HepG2 (cell line): ENCODE data around the gene RHD. TPM values are rescaled to one million over a fixed set of nuclear protein-coding genes. Genes with fewer than 3 reads are reported as not detected.

Experiments used
- ATAC-seq: fragments of 200-7000 bp; cut with Tn5 transposase; 3 replicates; pipeline ENCODE4 v1.9.1; 2020; ENCODE audit warnings: mild to moderate bottlenecking, moderate library complexity
- BruUV-seq: library from RNA; stranded (reverse); fragments of 400-500 nt; replicated peaks from 2 replicates; lab custom pipeline; 2021; lab: Mats Ljungman, UMichigan
- CTCF ChIA-PET: fragments of 300-600 bp; formaldehyde crosslinking; extraction: SDS; loops from one replicate; lab custom pipeline; 2021; ENCODE audit warnings: low total read pairs, inconsistent platforms, low intra/inter-chr PET ratio; lab: Yijun Ruan, JAX
- POLR2A ChIA-PET: fragments of 350-600 bp; sonication (Branson Sonifier 250); formaldehyde crosslinking; loops from one replicate; lab custom pipeline; 2020; ENCODE audit warnings: antibody characterized with exemption, inconsistent platforms; lab: Yijun Ruan, JAX
- DNase-seq: peaks from one replicate; pipeline ENCODE4 v3.0.0-alpha.2; 2015; ENCODE audit warnings: low spot score
- FAIRE-seq: peaks from 3 replicates; lab custom pipeline; 2011; peaks lifted over from hg19 to GRCh38; lab: Jason Lieb, UNC
- H2AFZ ChIP-seq: one replicate; pipeline ENCODE4 v1.6.1; 2011; ENCODE audit warnings: low read length, inconsistent platforms
- H3K27ac ChIP-seq: fragments of 300-600 bp; 3 replicates; pipeline ENCODE4 v1.8.0; 2011; ENCODE audit warnings: mixed run types, mild to moderate bottlenecking, mixed read lengths, low read length, inconsistent platforms; ENCODE audit not compliant: insufficient read depth; ENCODE audit errors: extremely low read length
- H3K27me3 ChIP-seq, 2 experiments: fragments of 200-600 bp in 1 of 2; 2 replicates in 1 of 2; 3 replicates in 1 of 2; pipeline versions ENCODE4 v1.6.0 to v1.8.0; 2011; ENCODE audit warnings: low read length in 2 of 2, mild to moderate bottlenecking in 2 of 2, moderate library complexity in 2 of 2, inconsistent platforms in 1 of 2; ENCODE audit not compliant: insufficient read depth in 2 of 2, control insufficient read depth in 1 of 2
- H3K36me3 ChIP-seq, 2 experiments: fragments of 200-600 bp in 1 of 2; replicated peaks in 1 of 2; 2 replicates in 1 of 2; 3 replicates in 1 of 2; pipeline versions ENCODE4 v1.5.1 to v1.8.0; 2011; ENCODE audit warnings: low read length in 2 of 2, inconsistent platforms in 1 of 2; ENCODE audit not compliant: insufficient read depth in 2 of 2, control insufficient read depth in 1 of 2
- H3K4me1 ChIP-seq: 2 replicates; pipeline ENCODE4 v1.5.1; 2012; ENCODE audit warnings: low read length, inconsistent platforms; ENCODE audit not compliant: insufficient read depth
- H3K4me2 ChIP-seq: 2 replicates; pipeline ENCODE4 v1.6.0; 2011; ENCODE audit warnings: low read depth, low read length, inconsistent platforms
- H3K4me3 ChIP-seq, 3 experiments: fragments of 200-600 bp in 1 of 3; sonication (generic), shearing (Covaris generic) in 1 of 3; replicated peaks in 1 of 3; 2 replicates each; pipeline ENCODE4 v1.5.1; 2011 to 2016; ENCODE audit warnings: low read length in 3 of 3, inconsistent platforms in 2 of 3, low read depth in 2 of 3, mild to moderate bottlenecking in 2 of 3, control low read depth in 1 of 3, mixed read lengths in 1 of 3; ENCODE audit not compliant: insufficient read depth in 1 of 3
- H3K79me2 ChIP-seq: one replicate; pipeline ENCODE4 v1.6.1; 2011; ENCODE audit warnings: low read length, inconsistent platforms; ENCODE audit not compliant: insufficient read depth
- H3K9ac ChIP-seq: 2 replicates; pipeline ENCODE4 v1.6.0; 2011; ENCODE audit warnings: mild to moderate bottlenecking, low read depth, low read length, inconsistent platforms; ENCODE audit not compliant: insufficient read depth
- H3K9me3 ChIP-seq: 2 replicates; pipeline ENCODE4 v1.5.1; 2012; ENCODE audit warnings: mild to moderate bottlenecking, low read length
- H4K20me1 ChIP-seq: 2 replicates; pipeline ENCODE4 v1.6.0; 2011; ENCODE audit warnings: inconsistent platforms, mild to moderate bottlenecking, low read length, moderate library complexity; ENCODE audit not compliant: insufficient read depth
- ATF1 ChIP-seq: IDR thresholded peaks from 2 replicates; pipeline ENCODE4 v1.6.1; 2016; ENCODE audit warnings: mild to moderate bottlenecking, control low read depth
- CBX2 ChIP-seq, 2 experiments: fragments of 200-600 bp in 1 of 2; sonication (generic); formaldehyde crosslinking in 1 of 2; IDR thresholded peaks; 2 replicates each; pipeline versions ENCODE4 v1.7.0 to v1.8.1; 2018 to 2022; ENCODE audit warnings: low read depth in 2 of 2, low read length in 1 of 2, mild to moderate bottlenecking in 1 of 2, missing genetic modification reagents in 1 of 2
- CEBPG ChIP-seq: IDR thresholded peaks from 2 replicates; pipeline ENCODE4 v1.6.1; 2016
- CREM ChIP-seq, 2 experiments: sonication (generic) in 1 of 2; formaldehyde crosslinking in 1 of 2; IDR thresholded peaks; 2 replicates each; pipeline versions ENCODE4 v1.4.0 to v1.6.1; 2016 to 2020; ENCODE audit warnings: antibody characterized with exemption in 1 of 2, mild to moderate bottlenecking in 1 of 2, missing genetic modification reagents in 1 of 2
- GLI4 ChIP-seq: sonication (generic); formaldehyde crosslinking; IDR thresholded peaks from 2 replicates; pipeline ENCODE4 v1.5.1; 2020; ENCODE audit warnings: missing genetic modification reagents, mild to moderate bottlenecking, moderate library complexity, borderline replicate concordance
- GRHL1 ChIP-seq: sonication (generic); formaldehyde crosslinking; conservative IDR thresholded peaks from 2 replicates; pipeline ENCODE4 v1.8.0; 2022; ENCODE audit warnings: missing genetic modification reagents
- NFE2L1 ChIP-seq: sonication (generic); formaldehyde crosslinking; IDR thresholded peaks from 2 replicates; pipeline ENCODE4 v1.4.0; 2020; ENCODE audit warnings: missing genetic modification reagents, mild to moderate bottlenecking, borderline replicate concordance
- TBX2 ChIP-seq: sonication (generic); formaldehyde crosslinking; IDR thresholded peaks from 2 replicates; pipeline ENCODE4 v1.5.0; 2020; ENCODE audit warnings: missing genetic modification reagents, mild to moderate bottlenecking, borderline replicate concordance
- TP53 ChIP-seq: sonication (generic); formaldehyde crosslinking; conservative IDR thresholded peaks from 2 replicates; pipeline ENCODE4 v1.4.0; 2020; ENCODE audit warnings: missing genetic modification reagents
- ZNF30 ChIP-seq: sonication (generic); formaldehyde crosslinking; IDR thresholded peaks from 2 replicates; pipeline ENCODE4 v1.5.0; 2020; ENCODE audit warnings: mild to moderate bottlenecking, missing genetic modification reagents
- WGBS: methylation state at CpG from one replicate; pipeline ENCODE4 v1.1.6; 2017; ENCODE audit warnings: low lambda C conversion rate; 5-methylcytosine and 5-hydroxymethylcytosine counted together
- in situ Hi-C: cut with HindIII; loops from 2 replicates; pipeline ENCODE4 v1.10.0; 2017; ENCODE audit warnings: low pct_unique_long_range_greater_than_20kb; ENCODE audit not compliant: extremely low pct_ligation_motif_present
- intact Hi-C: fragments of 100-400 bp; cut with micrococcal nuclease; formaldehyde crosslinking; loops from one replicate; pipeline ENCODE4 v1.10.0; 2022; ENCODE audit not compliant: unreplicated experiment
- polyA plus RNA-seq, 8 experiments: library from polyadenylated mRNA; depleted of rRNA in 3 of 8; stranded (reverse) in 7 of 8; unstranded in 1 of 8; fragments of >200 nt; fragmentation: Illumina TruSeq in 4 of 8; extraction: Trizol in 4 of 8; gene quantifications; 2 replicates each; pipeline versions ENCODE4 v1.2.1 to v1.2.3, GENCODE V29; 2011 to 2016; ENCODE audit warnings: low read depth in 4 of 8, missing spikeins in 1 of 8, mixed read lengths in 1 of 8; ENCODE audit not compliant: insufficient read depth in 1 of 8
- total RNA-seq, 5 experiments: library from RNA; depleted of rRNA; stranded (reverse); fragments of >200 nt; fragmentation: Illumina TruSeq; extraction: Trizol; gene quantifications; 2 replicates each; pipeline ENCODE4 v1.2.3, GENCODE V29; 2016; ENCODE audit warnings: low read depth in 1 of 5
- TF ChIP-seq, protein P1 (sequence below): sonication (generic); formaldehyde crosslinking; IDR thresholded peaks from 2 replicates; pipeline ENCODE4 v1.4.0; 2020; ENCODE audit warnings: missing genetic modification reagents, mild to moderate bottlenecking, borderline replicate concordance

The RHD gene
- total and polyA plus RNA-seq, 2 of the 13 experiments (the other 11 are each of a cell fraction or from before 2014, with no cell fraction given) = not detected

DNA sequence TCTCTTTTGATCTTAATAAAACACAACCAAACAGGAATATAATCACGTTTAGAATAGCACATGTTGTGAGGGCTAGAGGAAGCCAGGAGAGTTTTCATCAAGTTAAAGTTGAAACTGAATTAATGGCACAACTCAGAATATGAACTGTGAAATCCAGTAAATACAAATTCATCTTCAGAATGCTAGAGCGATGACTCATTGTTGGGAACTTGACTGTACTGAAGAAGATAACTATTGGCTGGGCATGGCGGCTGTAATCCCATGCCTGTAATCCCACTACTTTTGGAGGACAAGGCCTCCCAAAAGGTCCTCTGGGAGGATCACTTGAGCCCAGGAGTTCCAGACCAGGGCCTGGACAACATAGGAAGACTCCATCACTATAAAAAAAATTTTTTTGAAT, 48.8 kb upstream of the RHD start:
- no peak for ATAC-seq
- Histone ChIP-seq H3K36me3 (peaks cover 14 to 46% of the 10 kb centered on the region in 2 experiments; a peak in 4 of 5 replicates), H3K79me2 (no peaks in the 10 kb centered on the region), H3K4me3 (no peak overlapping the region), H2AFZ (no peak overlapping the region), H3K4me2 (no peak overlapping the region), H3K4me1 (peaks cover 15% of the 10 kb centered on the region), H4K20me1 (no peaks in the 10 kb centered on the region), H3K9ac (no peak overlapping the region), H3K27ac (no peak overlapping the region), H3K27me3 (no peaks in the 10 kb centered on the region), H3K9me3 (no peaks in the 10 kb centered on the region)
- ChIA-PET CTCF (no interaction called here), POLR2A (interaction anchor here (0.7 kb wide), 1 partner anchor 9 kb away, joined by 3 read pairs; the partner anchor contains the start of gene SYF2)
- BruUV-seq = no TSS peak
- in situ Hi-C loops = no loop called here
- no peak for FAIRE-seq
- no peak for DNase-seq
- intact Hi-C loops = no loop called here
- TF ChIP-seq CBX2 (IDR thresholded peaks at IDR 0.05; ENCODE audit: low read depth, low read length) (no peak), CBX2 (CRISPR knock-in tag; IDR thresholded peaks at IDR 0.05; ENCODE audit: low read depth) (no peak), CREM (IDR thresholded peaks at IDR 0.05) (no peak), CREM (CRISPR knock-in tag; IDR thresholded peaks at IDR 0.05) (no peak), ZNF30 (CRISPR knock-in tag) (no peak), TP53 (no peak), GLI4 (no peak), GRHL1 (CRISPR knock-in tag) (no peak), NFE2L1 (CRISPR knock-in tag) (no peak), ATF1 (CRISPR knock-in tag) (no peak), CEBPG (CRISPR knock-in tag) (no peak), TBX2 (CRISPR knock-in tag) (no peak)
- TF ChIP-seq, protein P1, sequence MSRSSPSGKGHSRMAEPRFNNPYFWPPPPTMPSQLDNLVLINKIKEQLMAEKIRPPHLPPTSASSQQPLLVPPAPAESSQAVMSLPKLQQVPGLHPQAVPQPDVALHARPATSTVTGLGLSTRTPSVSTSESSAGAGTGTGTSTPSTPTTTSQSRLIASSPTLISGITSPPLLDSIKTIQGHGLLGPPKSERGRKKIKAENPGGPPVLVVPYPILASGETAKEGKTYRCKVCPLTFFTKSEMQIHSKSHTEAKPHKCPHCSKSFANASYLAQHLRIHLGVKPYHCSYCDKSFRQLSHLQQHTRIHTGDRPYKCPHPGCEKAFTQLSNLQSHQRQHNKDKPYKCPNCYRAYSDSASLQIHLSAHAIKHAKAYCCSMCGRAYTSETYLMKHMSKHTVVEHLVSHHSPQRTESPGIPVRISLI (CRISPR knock-in tag) = no peak
- WGBS = 91% methylated on average over 3 of the region's 3 CpGs
